Duodenal mucosa (tissue), 2 donors: ENCODE data around the gene LMAN2.
A peak's percentile ranks its signal among the peaks of the same experiment; 100 is the strongest.

Experiments used
- H3K27ac ChIP-seq: one replicate; pipeline ENCODE4 v1.7.0; 2013; ENCODE audit warnings: low read depth, low read length
- H3K27me3 ChIP-seq, 2 donors: one replicate each; pipeline ENCODE4 v1.7.0; 2013; ENCODE audit warnings: low read length in 2 of 2, control low read depth in 1 of 2; ENCODE audit not compliant: insufficient read depth in 2 of 2, control insufficient read depth in 1 of 2
- H3K36me3 ChIP-seq, 2 donors: one replicate each; pipeline ENCODE4 v1.7.0; 2013; ENCODE audit warnings: low read length in 2 of 2, control low read depth in 1 of 2; ENCODE audit not compliant: insufficient read depth in 2 of 2, control insufficient read depth in 1 of 2
- H3K4me1 ChIP-seq, 2 donors: one replicate each; pipeline ENCODE4 v1.7.0; 2013; ENCODE audit warnings: low read length in 2 of 2, control low read depth in 1 of 2; ENCODE audit not compliant: insufficient read depth in 2 of 2, control insufficient read depth in 1 of 2
- H3K4me3 ChIP-seq, 2 donors: one replicate each; pipeline ENCODE4 v1.7.0; 2013; ENCODE audit warnings: low read length in 2 of 2, low read depth in 1 of 2
- H3K9ac ChIP-seq, 2 donors: one replicate each; pipeline ENCODE4 v1.7.0; 2013; ENCODE audit warnings: low read length in 2 of 2, low read depth in 1 of 2
- H3K9me3 ChIP-seq, 2 donors: one replicate each; pipeline ENCODE4 v1.7.0; 2013; ENCODE audit warnings: low read length in 2 of 2, control low read depth in 1 of 2; ENCODE audit not compliant: control insufficient read depth in 1 of 2

LMAN2 gene

GRCh38 chr5:177371120-177372033, 19.9 kb upstream of the LMAN2 start:
- peaks cover 0 to 11% of the 10 kb centered on the region in 2 donors for H3K36me3 ChIP-seq
- no peaks in the 10 kb centered on the region for H3K27me3 ChIP-seq
- no peaks in the 10 kb centered on the region for H3K9me3 ChIP-seq
- peak overlapping the region; percentile 66 to 79 for H3K9ac ChIP-seq
- H3K4me1 ChIP-seq: peaks cover 42 to 48% of the 10 kb centered on the region in 2 donors
- peak overlapping the region; percentile 71 to 72 for H3K4me3 ChIP-seq
- H3K27ac ChIP-seq: peak overlapping the region; percentile 54

DNA sequence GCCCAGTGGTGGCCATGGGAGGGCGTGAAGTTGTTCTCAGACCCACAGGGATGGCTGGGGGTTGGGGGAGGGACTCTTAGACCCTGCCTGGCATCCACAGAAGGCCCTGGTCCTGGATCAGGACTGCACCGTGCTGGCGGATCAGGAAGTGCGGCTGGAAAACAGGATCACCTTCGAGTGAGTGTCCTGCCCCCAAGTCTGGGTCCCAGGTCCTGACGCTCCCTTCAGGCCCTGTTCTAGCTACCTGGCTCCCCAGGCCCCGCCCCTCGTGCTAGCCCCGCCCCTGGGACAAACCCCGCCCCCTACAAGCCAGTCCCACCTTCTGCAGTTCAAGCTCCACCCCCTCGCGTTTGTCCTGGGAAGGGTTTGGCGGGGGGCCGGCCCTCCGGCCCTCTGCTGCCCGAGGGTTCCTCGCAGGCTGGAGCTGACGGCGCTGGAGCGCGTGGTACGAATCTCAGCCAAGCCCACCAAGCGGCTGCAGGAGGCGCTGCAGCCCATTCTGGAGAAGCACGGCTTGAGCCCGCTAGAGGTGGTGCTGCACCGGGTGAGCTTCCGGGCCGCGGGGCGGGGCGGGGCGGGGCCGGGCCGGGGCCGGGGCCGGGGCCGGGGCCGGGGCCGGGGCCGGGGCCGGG, 19.1 kb upstream of the LMAN2 start:
- H3K4me3 ChIP-seq: peak overlapping the region; percentile 19 to 71
- peak overlapping the region; percentile 1 to 79 for H3K9ac ChIP-seq
- H3K27ac ChIP-seq: no peak overlapping the region
- no peaks in the 10 kb centered on the region for H3K27me3 ChIP-seq
- no peaks in the 10 kb centered on the region for H3K9me3 ChIP-seq
- peaks cover 0 to 11% of the 10 kb centered on the region in 2 donors for H3K36me3 ChIP-seq
- H3K4me1 ChIP-seq: peaks cover 46 to 54% of the 10 kb centered on the region in 2 donors

- Histone ChIP-seq H3K27me3 (no peaks in the 10 kb centered on the region), H3K4me1 (peaks cover 48 to 54% of the 10 kb centered on the region in 2 donors), H3K9ac (peak overlapping the region; percentile 1 to 37), H3K36me3 (peaks cover 0 to 11% of the 10 kb centered on the region in 2 donors), H3K4me3 (no peak overlapping the region), H3K9me3 (no peaks in the 10 kb centered on the region), H3K27ac (no peak overlapping the region)
Observed at GRCh38 chr5:177369645-177370440, 18.4 kb upstream of the LMAN2 start.

- H3K36me3 ChIP-seq: peaks cover 0 to 11% of the 10 kb centered on the region in 2 donors
- H3K27me3 ChIP-seq: no peaks in the 10 kb centered on the region
- H3K27ac ChIP-seq: no peak overlapping the region
- peak overlapping the region; percentile 22 to 37 for H3K9ac ChIP-seq
- no peaks in the 10 kb centered on the region for H3K9me3 ChIP-seq
- peaks cover 56 to 62% of the 10 kb centered on the region in 2 donors for H3K4me1 ChIP-seq
- peak overlapping the region; percentile 35 to 70 for H3K4me3 ChIP-seq
Observed at GRCh38 chr5:177368869-177369644, 17.6 kb upstream of the LMAN2 start.

GRCh38 chr5:177367981-177368868, 16.8 kb upstream of the LMAN2 start:
- peaks cover 63 to 70% of the 10 kb centered on the region in 2 donors for H3K4me1 ChIP-seq
- no peaks in the 10 kb centered on the region for H3K9me3 ChIP-seq
- H3K27ac ChIP-seq: no peak overlapping the region
- peaks cover 0 to 11% of the 10 kb centered on the region in 2 donors for H3K36me3 ChIP-seq
- no peaks in the 10 kb centered on the region for H3K27me3 ChIP-seq
- peak overlapping the region in 1 of 2 donors; percentile 22 for H3K9ac ChIP-seq
- peak overlapping the region; percentile 70 to 74 for H3K4me3 ChIP-seq

GRCh38 chr5:177367323-177367848, 15.9 kb upstream of the LMAN2 start:
- Histone ChIP-seq H3K4me3 (peak overlapping the region; percentile 70 to 74), H3K9me3 (no peaks in the 10 kb centered on the region), H3K27ac (no peak overlapping the region), H3K27me3 (no peaks in the 10 kb centered on the region), H3K4me1 (peaks cover 67 to 76% of the 10 kb centered on the region in 2 donors), H3K36me3 (peaks cover 0 to 7% of the 10 kb centered on the region in 2 donors), H3K9ac (peak overlapping the region in 1 of 2 donors; percentile 71)

DNA sequence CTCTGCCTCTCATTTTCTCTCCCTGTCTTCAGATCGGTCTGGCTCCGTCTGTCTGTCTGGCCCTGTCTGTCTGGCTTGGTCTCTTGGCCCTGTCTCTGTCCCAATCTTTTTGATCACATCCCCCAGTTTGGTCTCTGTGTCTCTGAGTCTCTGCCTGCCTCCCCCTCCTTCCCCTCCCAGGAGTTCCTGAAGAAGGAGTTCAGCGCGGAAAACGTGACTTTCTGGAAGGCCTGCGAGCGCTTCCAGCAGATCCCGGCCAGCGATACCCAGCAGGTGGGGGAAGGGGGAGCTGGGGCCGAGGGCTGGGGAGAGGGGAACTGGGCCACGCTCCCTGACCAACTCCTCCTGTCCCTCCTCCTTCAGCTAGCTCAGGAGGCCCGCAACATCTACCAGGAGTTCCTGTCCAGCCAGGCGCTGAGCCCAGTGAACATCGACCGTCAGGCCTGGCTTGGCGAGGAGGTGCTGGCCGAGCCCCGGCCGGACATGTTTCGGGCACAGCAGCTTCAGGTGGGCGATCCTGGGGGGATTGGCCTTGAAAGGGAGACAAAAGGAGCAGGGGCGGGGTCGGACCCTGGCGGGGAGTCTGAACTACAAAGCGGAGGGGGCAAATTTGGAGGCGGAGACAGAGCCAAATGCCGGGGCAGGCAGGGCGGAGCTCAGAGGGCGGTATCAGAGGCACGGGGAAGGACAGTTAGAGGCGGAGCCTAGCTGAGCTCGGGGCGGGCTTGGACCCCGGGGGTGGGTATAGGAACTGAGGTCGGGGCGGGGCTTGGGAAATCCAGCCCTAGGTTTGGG, 15.3 kb upstream of the LMAN2 start:
- peak overlapping the region; percentile 71 to 79 for H3K9ac ChIP-seq
- no peaks in the 10 kb centered on the region for H3K27me3 ChIP-seq
- H3K4me3 ChIP-seq: peak overlapping the region; percentile 70 to 74
- peaks cover 0 to 7% of the 10 kb centered on the region in 2 donors for H3K36me3 ChIP-seq
- peaks cover 67 to 78% of the 10 kb centered on the region in 2 donors for H3K4me1 ChIP-seq
- peak overlapping the region; percentile 81 for H3K27ac ChIP-seq
- H3K9me3 ChIP-seq: no peaks in the 10 kb centered on the region

- Histone ChIP-seq H3K27ac (peak overlapping the region; percentile 81), H3K27me3 (no peaks in the 10 kb centered on the region), H3K4me3 (peak overlapping the region in 1 of 2 donors; percentile 74), H3K9ac (peak overlapping the region; percentile 32 to 71), H3K36me3 (peaks cover 0 to 7% of the 10 kb centered on the region in 2 donors), H3K9me3 (no peaks in the 10 kb centered on the region), H3K4me1 (peaks cover 62 to 79% of the 10 kb centered on the region in 2 donors)
Observed at GRCh38 chr5:177365845-177366527, 14.5 kb upstream of the LMAN2 start.
